ENCODE measurements around the gene LMBR1.

GRCh38 chr7:156776527-156776926 is 116.5 kb downstream of the LMBR1 start:
- TF ChIP-seq, protein P1, sequence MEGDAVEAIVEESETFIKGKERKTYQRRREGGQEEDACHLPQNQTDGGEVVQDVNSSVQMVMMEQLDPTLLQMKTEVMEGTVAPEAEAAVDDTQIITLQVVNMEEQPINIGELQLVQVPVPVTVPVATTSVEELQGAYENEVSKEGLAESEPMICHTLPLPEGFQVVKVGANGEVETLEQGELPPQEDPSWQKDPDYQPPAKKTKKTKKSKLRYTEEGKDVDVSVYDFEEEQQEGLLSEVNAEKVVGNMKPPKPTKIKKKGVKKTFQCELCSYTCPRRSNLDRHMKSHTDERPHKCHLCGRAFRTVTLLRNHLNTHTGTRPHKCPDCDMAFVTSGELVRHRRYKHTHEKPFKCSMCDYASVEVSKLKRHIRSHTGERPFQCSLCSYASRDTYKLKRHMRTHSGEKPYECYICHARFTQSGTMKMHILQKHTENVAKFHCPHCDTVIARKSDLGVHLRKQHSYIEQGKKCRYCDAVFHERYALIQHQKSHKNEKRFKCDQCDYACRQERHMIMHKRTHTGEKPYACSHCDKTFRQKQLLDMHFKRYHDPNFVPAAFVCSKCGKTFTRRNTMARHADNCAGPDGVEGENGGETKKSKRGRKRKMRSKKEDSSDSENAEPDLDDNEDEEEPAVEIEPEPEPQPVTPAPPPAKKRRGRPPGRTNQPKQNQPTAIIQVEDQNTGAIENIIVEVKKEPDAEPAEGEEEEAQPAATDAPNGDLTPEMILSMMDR (IDR thresholded peaks at IDR 0.05; ENCODE audit: borderline replicate concordance, extremely low read depth, low read length, poor library complexity, severe bottlenecking) = no peak
- TF ChIP-seq EZH2 (IDR thresholded peaks at IDR 0.05; ENCODE audit: borderline replicate concordance, low read depth, low read length, severe bottlenecking) = no peak
